ENCODE data around the gene MED29.

DNA sequence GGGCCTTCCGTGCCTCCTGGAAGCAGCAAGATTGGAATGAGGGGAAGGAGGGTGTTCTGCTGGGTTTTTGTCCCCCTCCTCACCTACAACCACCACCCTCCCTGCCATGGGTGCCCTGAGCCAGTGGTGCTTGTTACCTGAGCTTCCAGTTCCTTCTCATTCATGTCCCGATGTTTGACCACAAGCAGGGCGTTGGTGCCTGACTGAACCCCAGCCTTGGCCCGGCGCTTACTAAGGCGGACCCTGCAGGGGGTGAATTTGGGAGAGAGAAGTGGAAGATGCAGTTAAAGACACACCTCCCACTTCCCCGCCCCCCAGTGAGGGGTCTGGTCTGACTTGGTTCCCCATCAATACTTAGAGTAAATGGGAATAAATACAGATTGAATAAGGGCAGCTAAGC lies 4.6 kb upstream of the MED29 start:
- TF ChIP-seq, protein P1, sequence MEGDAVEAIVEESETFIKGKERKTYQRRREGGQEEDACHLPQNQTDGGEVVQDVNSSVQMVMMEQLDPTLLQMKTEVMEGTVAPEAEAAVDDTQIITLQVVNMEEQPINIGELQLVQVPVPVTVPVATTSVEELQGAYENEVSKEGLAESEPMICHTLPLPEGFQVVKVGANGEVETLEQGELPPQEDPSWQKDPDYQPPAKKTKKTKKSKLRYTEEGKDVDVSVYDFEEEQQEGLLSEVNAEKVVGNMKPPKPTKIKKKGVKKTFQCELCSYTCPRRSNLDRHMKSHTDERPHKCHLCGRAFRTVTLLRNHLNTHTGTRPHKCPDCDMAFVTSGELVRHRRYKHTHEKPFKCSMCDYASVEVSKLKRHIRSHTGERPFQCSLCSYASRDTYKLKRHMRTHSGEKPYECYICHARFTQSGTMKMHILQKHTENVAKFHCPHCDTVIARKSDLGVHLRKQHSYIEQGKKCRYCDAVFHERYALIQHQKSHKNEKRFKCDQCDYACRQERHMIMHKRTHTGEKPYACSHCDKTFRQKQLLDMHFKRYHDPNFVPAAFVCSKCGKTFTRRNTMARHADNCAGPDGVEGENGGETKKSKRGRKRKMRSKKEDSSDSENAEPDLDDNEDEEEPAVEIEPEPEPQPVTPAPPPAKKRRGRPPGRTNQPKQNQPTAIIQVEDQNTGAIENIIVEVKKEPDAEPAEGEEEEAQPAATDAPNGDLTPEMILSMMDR (IDR thresholded peaks at IDR 0.05), result no peak
- TF ChIP-seq POLR2A (IDR thresholded peaks at IDR 0.05), result no peak
- no peak for TF ChIP-seq EP300 (IDR thresholded peaks at IDR 0.05)

Data from ovary (tissue), 3 donors.